IPS DF 6.9 (cell line): ENCODE results near the gene FZD8.

Source experiments
- DNase-seq: peaks from one replicate; pipeline ENCODE4 v3.0.0-alpha.2; 2013; ENCODE audit warnings: low read depth, low spot score
- H3K27ac ChIP-seq: one replicate; pipeline ENCODE4 v1.5.1; 2013; ENCODE audit warnings: low read length, control low read depth
- H3K27me3 ChIP-seq: 2 replicates; pipeline ENCODE4 v1.6.1; 2013; ENCODE audit warnings: mild to moderate bottlenecking, low read length; ENCODE audit not compliant: control insufficient read depth, insufficient read depth
- H3K36me3 ChIP-seq: 2 replicates; pipeline ENCODE4 v1.6.1; 2013; ENCODE audit warnings: low read length; ENCODE audit not compliant: control insufficient read depth, insufficient read depth
- H3K4me1 ChIP-seq: 2 replicates; pipeline ENCODE4 v1.6.1; 2013; ENCODE audit warnings: low read length; ENCODE audit not compliant: control insufficient read depth, insufficient read depth
- H3K4me3 ChIP-seq: 2 replicates; pipeline ENCODE4 v1.5.1; 2013; ENCODE audit warnings: mild to moderate bottlenecking, low read length
- H3K9me3 ChIP-seq: 2 replicates; pipeline ENCODE4 v1.6.1; 2013; ENCODE audit warnings: low read length, inconsistent platforms; ENCODE audit not compliant: control insufficient read depth, insufficient read depth
- WGBS: extraction: QIAGEN DNeasy Blood & Tissue Kit; methylation state at CpG from one replicate; pipeline ENCODE4 v1.1.7; 2013; ENCODE audit warnings: mixed read lengths, missing lambda C conversion rate; ENCODE audit not compliant: insufficient read length, insufficient coverage; 5-methylcytosine and 5-hydroxymethylcytosine counted together

Gene FZD8

GRCh38 chr10:35607475-35608327 lies 34.4 kb downstream of the FZD8 start:
- H3K4me1 ChIP-seq, result no peaks in the 10 kb centered on the region
- WGBS, result no CpG with 5 or more reads among the region's 78 CpGs

DNA sequence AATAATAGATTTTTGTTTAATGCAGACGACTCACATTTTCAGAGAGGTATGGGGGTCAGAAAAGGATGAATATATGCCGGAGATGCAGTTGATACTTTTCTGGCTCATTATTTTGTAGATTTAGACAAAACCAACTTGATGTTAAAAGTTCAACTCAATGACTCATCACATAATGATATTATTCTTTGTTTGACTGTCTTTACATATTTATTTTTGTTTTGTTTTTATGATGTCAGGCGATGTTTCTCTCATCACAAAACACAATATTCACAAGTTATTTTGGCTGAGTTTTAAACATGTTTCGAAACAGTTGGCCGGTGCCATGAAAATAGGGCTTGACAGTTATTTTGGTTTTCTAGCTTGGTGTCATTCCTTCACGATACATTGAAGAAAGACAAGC lies 35.7 kb downstream of the FZD8 start:
- no peak overlapping the region for H3K4me3 ChIP-seq
- no peaks in the 10 kb centered on the region for H3K9me3 ChIP-seq
- no peaks in the 10 kb centered on the region for H3K4me1 ChIP-seq
- no peak for DNase-seq
- H3K27me3 ChIP-seq, result no peaks in the 10 kb centered on the region; the same call in 1 of the 2 replicates
- WGBS, result no CpG with 5 or more reads among the region's 6 CpGs
- H3K27ac ChIP-seq, result no peak overlapping the region
- no peaks in the 10 kb centered on the region for H3K36me3 ChIP-seq

More at GRCh38 chr10:35607475-35608327, 34.4 kb downstream of the FZD8 start:
- H3K4me3 ChIP-seq, result peak overlapping the region; percentile 7; the same call in 1 of the 2 replicates
- no peaks in the 10 kb centered on the region for H3K36me3 ChIP-seq
- DNase-seq, result no peak
- H3K27me3 ChIP-seq, result no peaks in the 10 kb centered on the region; the same call in 1 of the 2 replicates
- H3K9me3 ChIP-seq, result no peaks in the 10 kb centered on the region
- H3K27ac ChIP-seq, result no peak overlapping the region

- Histone ChIP-seq H3K4me1 (no peaks in the 10 kb centered on the region), H3K27me3 (no peaks in the 10 kb centered on the region; the same call in 1 of the 2 replicates), H3K36me3 (no peaks in the 10 kb centered on the region), H3K27ac (no peak within 1 kb of the TSS), H3K4me3 (no peak within 1 kb of the TSS), H3K9me3 (no peaks in the 10 kb centered on the region)
- DNase-seq, result no peak
- no CpG with 5 or more reads among the region's 8 CpGs for WGBS
Observed at GRCh38 chr10:35605191-35605590, 36.9 kb downstream of the FZD8 start, which contains the start of gene GJD4. Gene GJD4 (plus strand): TSS chr10:35605341. CDS start chr10:35605568, 227 bp downstream.

GRCh38 chr10:35600193-35600592 lies 41.9 kb downstream of the FZD8 start:
- Histone ChIP-seq H3K9me3 (no peaks in the 10 kb centered on the region), H3K36me3 (no peaks in the 10 kb centered on the region), H3K27ac (no peak overlapping the region), H3K4me1 (no peaks in the 10 kb centered on the region), H3K4me3 (no peak overlapping the region), H3K27me3 (no peaks in the 10 kb centered on the region)
- DNase-seq, result no peak
- WGBS, result no CpG with 5 or more reads among the region's 2 CpGs

GRCh38 chr10:35598379-35598778 lies 43.7 kb downstream of the FZD8 start:
- no peaks in the 10 kb centered on the region for H3K27me3 ChIP-seq
- no peaks in the 10 kb centered on the region for H3K36me3 ChIP-seq
- H3K27ac ChIP-seq, result no peak overlapping the region
- DNase-seq, result no peak
- H3K4me1 ChIP-seq, result peaks cover 5% of the 10 kb centered on the region; the same call in 1 of the 2 replicates
- no peak overlapping the region for H3K4me3 ChIP-seq
- no CpG with 5 or more reads among the region's 6 CpGs for WGBS
- H3K9me3 ChIP-seq, result no peaks in the 10 kb centered on the region

DNA sequence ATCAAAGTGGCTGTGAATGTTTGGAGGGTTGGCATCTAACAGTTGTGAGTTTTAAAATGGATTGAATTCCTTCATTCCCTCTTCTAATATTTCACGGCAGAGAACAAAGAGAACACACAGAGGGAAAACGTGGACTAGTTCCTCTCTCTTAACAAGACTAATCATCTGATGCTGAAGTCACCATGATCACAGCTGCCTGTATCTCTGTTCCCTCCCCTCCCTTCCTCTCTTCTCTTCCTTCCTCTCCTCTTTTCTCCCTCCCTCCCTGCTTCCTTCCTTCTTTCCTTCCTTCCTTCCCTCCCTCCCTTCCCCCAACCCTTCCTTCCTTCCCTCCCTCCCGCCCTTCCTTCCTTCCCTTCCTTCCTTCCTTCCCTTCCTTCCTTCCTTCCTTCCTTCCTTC lies 47.0 kb downstream of the FZD8 start:
- Histone ChIP-seq H3K27ac (no peak overlapping the region), H3K27me3 (no peaks in the 10 kb centered on the region), H3K36me3 (no peaks in the 10 kb centered on the region), H3K4me1 (peaks cover 6% of the 10 kb centered on the region; the same call in 1 of the 2 replicates), H3K4me3 (no peak overlapping the region), H3K9me3 (no peaks in the 10 kb centered on the region)
- DNase-seq, result no peak
- WGBS, result 95% methylated on average over 1 of the region's 3 CpGs

- Histone ChIP-seq H3K27me3 (no peaks in the 10 kb centered on the region), H3K27ac (peak overlapping the region; percentile 56), H3K4me1 (peaks cover 6% of the 10 kb centered on the region; the same call in 1 of the 2 replicates), H3K36me3 (no peaks in the 10 kb centered on the region), H3K4me3 (no peak overlapping the region), H3K9me3 (no peaks in the 10 kb centered on the region)
- DNase-seq, result no peak
- no CpG with 5 or more reads among the region's 14 CpGs for WGBS
Observed at GRCh38 chr10:35594115-35595079, 47.7 kb downstream of the FZD8 start.

DNA sequence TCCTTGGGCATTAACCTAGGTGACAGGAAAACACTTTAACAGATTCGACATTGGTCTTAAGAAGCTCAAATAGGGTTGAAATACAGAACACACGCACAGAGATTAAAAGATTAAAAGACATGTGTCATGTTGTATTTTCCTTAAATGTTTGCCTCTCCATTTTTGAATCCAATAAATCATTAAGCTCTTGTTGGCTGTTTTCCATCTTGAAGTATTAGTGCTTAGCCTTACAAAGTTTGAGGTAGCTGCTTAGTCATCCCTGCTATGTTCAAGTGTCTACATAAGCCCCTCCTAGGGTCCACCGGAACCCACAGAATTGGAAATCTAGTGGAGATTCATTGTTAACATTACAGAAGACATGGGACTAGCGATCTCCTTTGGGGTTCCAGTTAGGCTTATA lies 49.7 kb downstream of the FZD8 start:
- DNase-seq, result no peak

DNA sequence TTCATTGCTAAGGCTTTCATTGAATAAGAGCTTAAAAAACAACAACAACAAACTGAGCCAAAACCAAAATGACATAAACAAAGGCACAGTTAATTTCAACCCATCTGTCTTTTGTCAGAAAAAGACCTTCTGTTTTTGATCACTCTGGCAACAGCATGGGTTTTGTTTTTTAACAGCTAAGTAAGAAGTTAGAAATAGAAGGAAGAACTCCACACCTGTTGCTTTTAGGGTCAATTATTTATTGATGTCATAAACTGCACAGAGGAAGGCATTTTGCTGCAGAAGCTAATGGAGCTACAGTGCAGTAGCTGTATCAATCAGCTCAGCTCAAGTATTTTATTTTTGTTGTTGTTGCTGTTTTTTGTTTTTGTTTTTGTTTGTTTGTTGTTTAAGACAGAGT lies 53.3 kb downstream of the FZD8 start:
- no peak overlapping the region for H3K27ac ChIP-seq
- peaks cover 3% of the 10 kb centered on the region; the same call in 1 of the 2 replicates for H3K4me1 ChIP-seq
- H3K36me3 ChIP-seq, result no peaks in the 10 kb centered on the region
- no peaks in the 10 kb centered on the region for H3K27me3 ChIP-seq
- DNase-seq, result no peak
- no peak overlapping the region for H3K4me3 ChIP-seq
- no peaks in the 10 kb centered on the region for H3K9me3 ChIP-seq

More for the DNA sequence above, 49.7 kb downstream of the FZD8 start:
- Histone ChIP-seq H3K27ac (no peak overlapping the region), H3K36me3 (no peaks in the 10 kb centered on the region), H3K4me1 (peaks cover 6% of the 10 kb centered on the region; the same call in 1 of the 2 replicates), H3K4me3 (no peak overlapping the region), H3K27me3 (no peaks in the 10 kb centered on the region), H3K9me3 (no peaks in the 10 kb centered on the region)
- no CpG with 5 or more reads among the region's 4 CpGs for WGBS
